NCI-H526 treated with DMSO at 0.1 percent for 48 hours (cell line): ENCODE measurements around the gene ANKRD24.
"Not testable (repeated sequence)": the region's sequence is repeated elsewhere in the genome, so short reads cannot be mapped to it uniquely, and the experiment has no call there.

Experiments used
- DNase-seq: peaks from one replicate; lab custom pipeline; 2025; lab: John Stamatoyannopoulos, UW

The ANKRD24 gene

GRCh38 chr19:4173479-4174212, 8.8 kb upstream of the ANKRD24 start:
- DNase-seq, result no peak

- no peak for DNase-seq
These were observed 8.1 kb upstream of the ANKRD24 start for GRCh38 chr19:4174213-4174894.

GRCh38 chr19:4174895-4175668, 7.4 kb upstream of the ANKRD24 start:
- DNase-seq, result no peak

- no peak for DNase-seq
These were observed 6.9 kb upstream of the ANKRD24 start for GRCh38 chr19:4175669-4175931.

GRCh38 chr19:4177146-4177545, 5.3 kb upstream of the ANKRD24 start:
- DNase-seq, result no peak

GRCh38 chr19:4178990-4179389, 3.5 kb upstream of the ANKRD24 start:
- no peak for DNase-seq

GRCh38 chr19:4181053-4181508, 1.4 kb upstream of the ANKRD24 start:
- DNase-seq, result no peak

GRCh38 chr19:4183967-4184717, 1.7 kb downstream of the ANKRD24 start:
- DNase-seq, result no peak

GRCh38 chr19:4184718-4185352, 2.3 kb downstream of the ANKRD24 start:
- DNase-seq, result no peak

- DNase-seq, result no peak
These were observed 3.1 kb downstream of the ANKRD24 start for GRCh38 chr19:4185413-4186086.

- peak; percentile 18 for DNase-seq
These were observed 3.9 kb downstream of the ANKRD24 start for GRCh38 chr19:4186087-4186993.

- DNase-seq, result no peak
These were observed 5.0 kb downstream of the ANKRD24 start for GRCh38 chr19:4187313-4188122.

GRCh38 chr19:4189641-4190040, 7.2 kb downstream of the ANKRD24 start:
- no peak for DNase-seq

- DNase-seq, result not testable (repeated sequence)
These were observed 10.0 kb downstream of the ANKRD24 start for GRCh38 chr19:4192537-4192936.

GRCh38 chr19:4194353-4194752, 11.9 kb downstream of the ANKRD24 start:
- DNase-seq, result no peak

- no peak for DNase-seq
These were observed 13.5 kb downstream of the ANKRD24 start for GRCh38 chr19:4196009-4196408.

- DNase-seq, result no peak
These were observed 14.2 kb downstream of the ANKRD24 start for GRCh38 chr19:4196587-4197148.

- no peak for DNase-seq
These were observed 14.7 kb downstream of the ANKRD24 start for GRCh38 chr19:4197228-4197624.
